Measurements from ENCODE around the gene TTLL7. TPM values are rescaled to one million over a fixed set of nuclear protein-coding genes. Genes with fewer than 3 reads are reported as not detected.

TTLL7 gene, protein sequence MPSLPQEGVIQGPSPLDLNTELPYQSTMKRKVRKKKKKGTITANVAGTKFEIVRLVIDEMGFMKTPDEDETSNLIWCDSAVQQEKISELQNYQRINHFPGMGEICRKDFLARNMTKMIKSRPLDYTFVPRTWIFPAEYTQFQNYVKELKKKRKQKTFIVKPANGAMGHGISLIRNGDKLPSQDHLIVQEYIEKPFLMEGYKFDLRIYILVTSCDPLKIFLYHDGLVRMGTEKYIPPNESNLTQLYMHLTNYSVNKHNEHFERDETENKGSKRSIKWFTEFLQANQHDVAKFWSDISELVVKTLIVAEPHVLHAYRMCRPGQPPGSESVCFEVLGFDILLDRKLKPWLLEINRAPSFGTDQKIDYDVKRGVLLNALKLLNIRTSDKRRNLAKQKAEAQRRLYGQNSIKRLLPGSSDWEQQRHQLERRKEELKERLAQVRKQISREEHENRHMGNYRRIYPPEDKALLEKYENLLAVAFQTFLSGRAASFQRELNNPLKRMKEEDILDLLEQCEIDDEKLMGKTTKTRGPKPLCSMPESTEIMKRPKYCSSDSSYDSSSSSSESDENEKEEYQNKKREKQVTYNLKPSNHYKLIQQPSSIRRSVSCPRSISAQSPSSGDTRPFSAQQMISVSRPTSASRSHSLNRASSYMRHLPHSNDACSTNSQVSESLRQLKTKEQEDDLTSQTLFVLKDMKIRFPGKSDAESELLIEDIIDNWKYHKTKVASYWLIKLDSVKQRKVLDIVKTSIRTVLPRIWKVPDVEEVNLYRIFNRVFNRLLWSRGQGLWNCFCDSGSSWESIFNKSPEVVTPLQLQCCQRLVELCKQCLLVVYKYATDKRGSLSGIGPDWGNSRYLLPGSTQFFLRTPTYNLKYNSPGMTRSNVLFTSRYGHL
- 1.8 and 3.4 TPM in 2 replicates for total RNA-seq

DNA sequence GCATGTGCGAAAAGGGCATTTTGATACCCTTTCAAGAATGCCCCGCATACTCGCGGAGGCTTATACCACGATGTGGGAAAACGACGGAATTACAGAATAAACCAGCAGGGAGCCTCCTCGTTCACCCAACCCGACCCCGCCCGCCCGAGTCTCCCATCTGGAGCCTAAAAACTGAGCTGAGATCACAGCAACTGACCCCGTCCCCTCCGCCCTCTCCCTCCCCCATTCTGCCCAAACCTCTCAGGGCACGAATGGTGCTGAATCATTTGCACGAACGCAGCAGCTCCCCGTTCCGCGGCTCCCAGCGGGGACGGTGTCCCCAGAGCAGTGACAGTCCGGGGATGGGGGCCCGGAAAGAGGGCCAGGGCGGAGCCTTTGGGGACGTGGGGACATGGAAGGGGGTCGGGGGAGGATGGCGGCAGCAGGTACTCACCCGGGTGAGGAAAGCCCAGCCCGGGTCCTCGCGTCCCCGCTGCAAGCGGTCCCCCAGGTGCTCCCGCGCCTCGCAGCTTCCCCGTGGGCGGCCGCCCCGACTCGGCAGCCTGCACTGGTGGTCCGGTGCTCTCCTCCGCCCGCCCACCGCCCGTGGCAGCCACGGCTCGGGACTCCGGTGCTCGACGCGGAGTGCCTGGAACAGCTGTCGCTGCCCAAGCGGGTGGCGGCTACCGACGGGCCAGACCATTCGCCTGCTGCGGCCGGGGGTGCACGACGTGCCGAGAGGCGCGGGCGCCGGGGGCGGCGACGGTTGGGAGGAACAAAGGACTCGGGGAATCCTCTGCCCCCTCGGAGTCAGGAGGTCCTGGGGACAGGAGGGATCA is at the start of gene TTLL7:
TSS of gene TTLL7 (minus strand) at position 635 of the 818 bp plus-strand sequence. CDS start 46,921 bp downstream, outside the sequence.

Other genes with a start within 250 kb of the TTLL7 start
- gene PRKACB, start 145.1 kb upstream of the TTLL7 start, total RNA-seq = 7.8 and 9.8 TPM in 2 replicates

Data from mesangial cell (primary cell).